Colonic mucosa (tissue), 4 donors: ENCODE measurements around the gene FKBP5. TPM values are rescaled to one million over a fixed set of nuclear protein-coding genes. Genes with fewer than 3 reads are reported as not detected.

Experiments
- DNase-seq: peaks from one replicate; pipeline ENCODE4 v3.0.0-alpha.2; 2020
- H3K27ac ChIP-seq: fragments of 200-600 bp; one replicate; pipeline ENCODE4 v1.8.0; 2021
- H3K27me3 ChIP-seq: fragments of 200-600 bp; one replicate; pipeline ENCODE4 v1.8.0; 2021
- H3K36me3 ChIP-seq: fragments of 200-600 bp; one replicate; pipeline ENCODE4 v1.8.0; 2021
- H3K4me1 ChIP-seq: fragments of 200-600 bp; one replicate; pipeline ENCODE4 v1.8.0; 2021; ENCODE audit warnings: mild to moderate bottlenecking
- H3K4me3 ChIP-seq: fragments of 200-600 bp; one replicate; pipeline ENCODE4 v1.8.0; 2021
- H3K9ac ChIP-seq, 2 donors: one replicate each; pipeline ENCODE4 v1.7.0; 2013; ENCODE audit warnings: control low read depth in 2 of 2, low read depth in 2 of 2, low read length in 2 of 2
- H3K9me3 ChIP-seq: fragments of 200-600 bp; one replicate; pipeline ENCODE4 v1.8.0; 2021
- intact Hi-C: fragments of 100-400 bp; cut with DNase I; formaldehyde crosslinking; loops from one replicate; pipeline ENCODE4 v1.14.1; 2022
- total RNA-seq, 2 donors: library from RNA; stranded (reverse); fragmentation: NEBNext Ultra II Directional in 1 of 2; extraction: Animal tissue kit (Norgen Biotek cat#: 25700) in 1 of 2; gene quantifications; one replicate each; pipeline ENCODE4 v1.2.1, GENCODE V29; 2021
- TF ChIP-seq, protein P1 (sequence below): fragments of 200-600 bp; IDR thresholded peaks from one replicate; pipeline ENCODE4 v1.8.0; 2022; ENCODE audit warnings: antibody characterized with exemption, mild to moderate bottlenecking
- donor health status: healthy.
- donor health status: DM: no; HTN: no; CAD: no.
- donor health status: DM: no; HTN: no; CAD: no.

FKBP5 gene
- total RNA-seq, 2 donors from 2014 or later = 29.1 to 54.7 TPM

DNA sequence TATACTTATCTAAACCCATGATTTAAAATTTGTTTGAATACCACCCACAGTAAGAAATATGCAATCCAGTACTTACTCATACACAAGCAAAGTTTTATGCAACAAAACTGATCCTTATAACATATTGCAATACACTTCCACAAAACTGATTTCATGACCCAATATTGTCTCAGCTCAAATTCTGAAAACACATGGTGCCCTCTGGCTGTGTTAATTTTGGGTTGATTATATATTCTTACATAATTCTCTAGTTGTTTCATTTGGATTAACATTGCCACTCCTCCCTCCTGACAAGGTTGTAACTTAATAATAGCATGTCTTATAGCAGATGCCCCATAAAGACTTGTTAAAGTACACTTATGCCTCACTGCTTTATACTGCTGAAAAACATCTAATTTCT lies 103.1 kb downstream of the FKBP5 start:
- Histone ChIP-seq H3K9me3 (no peaks in the 10 kb centered on the region), H3K4me3 (no peak overlapping the region), H3K36me3 (no peaks in the 10 kb centered on the region), H3K4me1 (no peaks in the 10 kb centered on the region), H3K27ac (no peak overlapping the region), H3K9ac (no peak overlapping the region), H3K27me3 (no peaks in the 10 kb centered on the region)
- TF ChIP-seq, protein P1, sequence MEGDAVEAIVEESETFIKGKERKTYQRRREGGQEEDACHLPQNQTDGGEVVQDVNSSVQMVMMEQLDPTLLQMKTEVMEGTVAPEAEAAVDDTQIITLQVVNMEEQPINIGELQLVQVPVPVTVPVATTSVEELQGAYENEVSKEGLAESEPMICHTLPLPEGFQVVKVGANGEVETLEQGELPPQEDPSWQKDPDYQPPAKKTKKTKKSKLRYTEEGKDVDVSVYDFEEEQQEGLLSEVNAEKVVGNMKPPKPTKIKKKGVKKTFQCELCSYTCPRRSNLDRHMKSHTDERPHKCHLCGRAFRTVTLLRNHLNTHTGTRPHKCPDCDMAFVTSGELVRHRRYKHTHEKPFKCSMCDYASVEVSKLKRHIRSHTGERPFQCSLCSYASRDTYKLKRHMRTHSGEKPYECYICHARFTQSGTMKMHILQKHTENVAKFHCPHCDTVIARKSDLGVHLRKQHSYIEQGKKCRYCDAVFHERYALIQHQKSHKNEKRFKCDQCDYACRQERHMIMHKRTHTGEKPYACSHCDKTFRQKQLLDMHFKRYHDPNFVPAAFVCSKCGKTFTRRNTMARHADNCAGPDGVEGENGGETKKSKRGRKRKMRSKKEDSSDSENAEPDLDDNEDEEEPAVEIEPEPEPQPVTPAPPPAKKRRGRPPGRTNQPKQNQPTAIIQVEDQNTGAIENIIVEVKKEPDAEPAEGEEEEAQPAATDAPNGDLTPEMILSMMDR = no peak
- intact Hi-C loops = no loop called here
- DNase-seq = no peak

DNA sequence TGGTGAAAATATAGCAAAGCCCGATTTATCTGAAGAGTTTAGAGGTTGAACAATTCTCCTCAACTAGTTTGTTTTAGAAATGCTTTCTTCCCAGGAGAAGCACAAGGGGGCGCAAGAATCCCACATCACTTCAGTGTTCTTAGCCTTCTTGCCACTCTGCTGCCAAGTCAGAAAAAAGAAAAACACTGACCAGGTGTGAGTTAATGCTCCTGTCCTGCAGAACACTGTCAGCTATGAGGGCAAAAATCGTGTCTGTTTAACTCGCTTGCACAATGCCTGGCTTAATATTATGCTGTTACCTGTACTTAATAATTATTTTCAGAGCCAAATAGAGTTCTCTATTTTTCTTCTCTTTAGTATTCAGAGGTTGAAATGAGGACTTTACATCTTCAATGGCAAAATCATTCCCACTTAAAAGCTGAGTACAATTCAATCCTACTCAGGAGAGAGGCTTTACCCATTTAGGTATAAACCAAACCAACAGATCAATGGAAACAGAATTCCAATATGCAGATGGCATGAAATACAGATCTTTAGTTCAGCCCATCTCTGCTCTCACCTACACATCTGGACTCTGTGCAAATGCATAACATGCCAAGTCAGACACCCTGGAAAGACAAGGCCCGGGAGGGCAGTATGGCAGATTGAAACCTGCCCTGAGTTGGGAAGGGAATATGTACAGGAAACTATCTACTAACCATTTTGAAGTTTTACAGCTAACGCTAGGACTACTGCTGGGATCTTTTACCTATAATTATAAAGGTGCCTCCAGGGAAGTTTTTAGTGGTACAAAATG lies 104.6 kb downstream of the FKBP5 start:
- DNase-seq = peak; percentile 74
- H3K27me3 ChIP-seq = no peaks in the 10 kb centered on the region
- no peaks in the 10 kb centered on the region for H3K9me3 ChIP-seq
- H3K9ac ChIP-seq = no peak overlapping the region
- intact Hi-C loops = loop anchor here (2.0 kb wide), 1 partner anchor 153 kb away; the partner anchor contains the start of gene ARMC12
- TF ChIP-seq, protein P1 = peak; percentile 78
- H3K36me3 ChIP-seq = no peaks in the 10 kb centered on the region
- no peaks in the 10 kb centered on the region for H3K4me1 ChIP-seq
- no peak overlapping the region for H3K27ac ChIP-seq
- H3K4me3 ChIP-seq = no peak overlapping the region

DNA sequence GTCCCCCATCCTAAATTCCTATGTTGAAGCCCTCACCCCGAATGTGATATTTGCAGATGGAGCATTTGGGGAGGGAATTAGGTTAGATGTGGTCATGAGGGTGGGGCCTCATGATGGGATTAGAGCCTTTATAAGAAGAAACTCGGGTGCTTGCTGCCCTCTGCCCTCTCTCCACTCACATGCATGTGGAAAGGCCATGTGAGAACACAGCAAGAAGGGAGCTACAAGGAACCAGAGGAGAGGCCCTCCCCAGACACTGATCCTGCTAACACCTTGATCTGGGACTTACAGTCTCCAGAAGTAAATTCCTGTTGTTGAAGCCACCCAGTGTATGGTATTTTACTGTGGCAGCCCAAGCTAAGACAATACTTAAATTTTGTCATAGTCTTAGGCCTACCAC lies 106.4 kb downstream of the FKBP5 start:
- Histone ChIP-seq H3K27me3 (no peaks in the 10 kb centered on the region), H3K4me3 (no peak overlapping the region), H3K9me3 (no peaks in the 10 kb centered on the region), H3K36me3 (no peaks in the 10 kb centered on the region), H3K27ac (no peak overlapping the region), H3K9ac (no peak overlapping the region), H3K4me1 (no peaks in the 10 kb centered on the region)
- intact Hi-C loops = loop anchor here (2.0 kb wide), 1 partner anchor 154 kb away; the partner anchor contains the start of gene ARMC12
- DNase-seq = no peak
- TF ChIP-seq, protein P1 = no peak

DNA sequence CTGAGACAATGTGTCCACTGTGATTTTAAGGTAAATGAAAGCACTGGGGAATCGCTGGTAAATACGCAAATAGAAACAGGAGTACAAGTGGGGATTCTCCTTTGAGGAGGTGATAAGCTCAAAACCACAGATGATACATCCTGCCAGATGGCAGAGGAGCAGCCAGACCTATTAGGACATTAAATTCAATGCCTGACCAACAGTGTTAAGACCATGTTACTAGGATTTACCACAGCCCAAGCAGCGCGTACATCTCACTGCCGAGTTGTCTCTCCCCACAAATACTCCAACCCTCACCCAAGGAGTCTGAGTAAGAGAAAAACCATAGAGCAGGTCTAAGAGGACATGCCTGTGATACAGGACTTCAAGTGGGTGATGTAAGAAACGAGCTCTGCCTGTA lies 107.1 kb downstream of the FKBP5 start:
- H3K9ac ChIP-seq = no peak overlapping the region
- DNase-seq = no peak
- H3K4me3 ChIP-seq = no peak overlapping the region
- H3K27me3 ChIP-seq = no peaks in the 10 kb centered on the region
- TF ChIP-seq, protein P1 = no peak
- no peaks in the 10 kb centered on the region for H3K4me1 ChIP-seq
- intact Hi-C loops = loop anchor here (2.0 kb wide), 1 partner anchor 155 kb away; the partner anchor contains the start of gene ARMC12
- no peaks in the 10 kb centered on the region for H3K9me3 ChIP-seq
- no peak overlapping the region for H3K27ac ChIP-seq
- no peaks in the 10 kb centered on the region for H3K36me3 ChIP-seq

DNA sequence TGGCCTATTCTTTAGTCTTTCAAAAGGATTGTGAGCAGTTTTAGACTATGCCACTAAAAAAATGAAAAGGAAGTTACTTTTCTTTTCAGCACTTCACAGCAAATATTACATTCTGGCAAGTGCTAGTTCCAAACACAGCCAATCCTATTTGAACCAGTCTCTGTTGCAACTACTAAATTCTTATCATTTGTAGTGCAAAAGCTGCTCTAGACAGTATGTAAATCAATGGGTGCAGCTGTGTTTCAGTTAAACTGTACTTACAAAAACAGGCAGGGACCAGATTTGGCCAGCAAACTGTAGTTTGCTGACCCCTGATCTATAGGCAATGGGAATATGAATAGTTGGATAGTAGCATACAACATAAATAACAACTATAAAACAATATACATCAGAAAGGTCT lies 107.9 kb downstream of the FKBP5 start:
- Histone ChIP-seq H3K4me3 (no peak overlapping the region), H3K36me3 (no peaks in the 10 kb centered on the region), H3K4me1 (no peaks in the 10 kb centered on the region), H3K27ac (no peak overlapping the region), H3K9ac (no peak overlapping the region), H3K27me3 (no peaks in the 10 kb centered on the region), H3K9me3 (no peaks in the 10 kb centered on the region)
- TF ChIP-seq, protein P1 = no peak
- no peak for DNase-seq
- intact Hi-C loops = no loop called here
